K562 (cell line): ENCODE data around the gene PHF20. TPM values are rescaled to one million over a fixed set of nuclear protein-coding genes. Genes with fewer than 3 reads are reported as not detected.
"Not testable (repeated sequence)": the region's sequence is repeated elsewhere in the genome, so short reads cannot be mapped to it uniquely, and the experiment has no call there.

Experiments
- ATAC-seq: fragments of 200-7000 bp; cut with Tn5 transposase; 3 replicates; pipeline ENCODE4 v1.9.1; 2020; ENCODE audit warnings: moderate library complexity
- BruUV-seq: library from RNA; stranded (reverse); fragments of 400-500 nt; replicated peaks from 2 replicates; lab custom pipeline; 2021; lab: Mats Ljungman, UMichigan
- CTCF ChIA-PET: fragments of 300-600 bp; formaldehyde crosslinking; extraction: SDS; loops from one replicate; lab custom pipeline; 2021; ENCODE audit warnings: low intra/inter-chr PET ratio; lab: Yijun Ruan, JAX
- POLR2A ChIA-PET: fragments of 300-600, 350-650 bp; sonication (Branson Sonifier 250); formaldehyde crosslinking; extraction: SDS; loops from one replicate; lab custom pipeline; 2021; ENCODE audit warnings: antibody characterized with exemption, inconsistent platforms; lab: Yijun Ruan, JAX
- DNase-seq, 4 experiments: peaks; one replicate each; pipeline versions ENCODE4 v3.0.0 to v3.0.0-alpha.2; 2011 to 2018; ENCODE audit warnings: low spot score in 3 of 4, mixed read lengths in 3 of 4; ENCODE audit errors: extremely low read depth in 1 of 4
- FAIRE-seq: peaks from 2 replicates; lab custom pipeline; 2011; peaks lifted over from hg19 to GRCh38; lab: Jason Lieb, UNC
- H2AFZ ChIP-seq: 2 replicates; pipeline ENCODE4 v1.6.0; 2011; ENCODE audit warnings: low read depth, low read length, control low read depth, inconsistent platforms
- H3K27ac ChIP-seq: fragments of 200-600 bp; 3 replicates; pipeline ENCODE4 v1.8.0; 2011; ENCODE audit warnings: low read depth, mild to moderate bottlenecking, control low read depth, inconsistent platforms, low read length, moderate library complexity, mixed read lengths; ENCODE audit errors: extremely low read depth
- H3K27me3 ChIP-seq, 2 experiments: fragments of 300-600 bp in 1 of 2; 2 replicates in 1 of 2; 3 replicates in 1 of 2; pipeline versions ENCODE4 v1.6.0 to v1.8.0; 2011; ENCODE audit warnings: inconsistent platforms in 2 of 2, low read length in 2 of 2, mild to moderate bottlenecking in 1 of 2, mixed read lengths in 1 of 2, moderate library complexity in 1 of 2; ENCODE audit not compliant: control insufficient read depth in 2 of 2, insufficient read depth in 2 of 2
- H3K36me3 ChIP-seq: fragments of 300-600 bp; 3 replicates; pipeline ENCODE4 v1.8.0; 2011; ENCODE audit warnings: mild to moderate bottlenecking, low read length, inconsistent platforms; ENCODE audit not compliant: control insufficient read depth, insufficient read depth
- H3K4me1 ChIP-seq, 2 experiments: fragments of 200-600 bp in 1 of 2; replicated peaks in 1 of 2; 2 replicates in 1 of 2; 3 replicates in 1 of 2; pipeline versions ENCODE4 v1.5.1 to v1.8.0; 2011; ENCODE audit warnings: inconsistent platforms in 2 of 2, low read length in 2 of 2, mild to moderate bottlenecking in 1 of 2, mixed read lengths in 1 of 2, moderate library complexity in 1 of 2; ENCODE audit not compliant: control insufficient read depth in 2 of 2, insufficient read depth in 2 of 2
- H3K4me2 ChIP-seq: 2 replicates; pipeline ENCODE4 v1.6.1; 2011; ENCODE audit warnings: low read length, control low read depth, inconsistent platforms, mixed read lengths; ENCODE audit not compliant: insufficient read depth
- H3K4me3 ChIP-seq: fragments of 200-600 bp; sonication (generic), shearing (Covaris generic); 2 replicates; pipeline ENCODE4 v1.5.1; 2016; ENCODE audit warnings: control low read depth, inconsistent platforms
- H3K79me2 ChIP-seq: fragments of 200-600 bp; 3 replicates; pipeline ENCODE4 v1.8.0; 2011; ENCODE audit warnings: low read length, inconsistent platforms; ENCODE audit not compliant: control insufficient read depth, insufficient read depth
- H3K9ac ChIP-seq, 2 experiments: 2 replicates each; pipeline versions ENCODE4 v1.6.0 to v1.6.1; 2011; ENCODE audit warnings: low read depth in 2 of 2, low read length in 2 of 2, control low read depth in 1 of 2, inconsistent platforms in 1 of 2, mild to moderate bottlenecking in 1 of 2, mixed read lengths in 1 of 2; ENCODE audit not compliant: insufficient read depth in 1 of 2
- H3K9me1 ChIP-seq: one replicate; pipeline ENCODE4 v1.6.0; 2011; ENCODE audit warnings: inconsistent platforms, mild to moderate bottlenecking, low read length, moderate library complexity; ENCODE audit not compliant: control insufficient read depth, insufficient read depth
- H3K9me3 ChIP-seq: replicated peaks from 2 replicates; pipeline ENCODE4 v1.5.1; 2011; ENCODE audit warnings: low read depth, low read length, inconsistent platforms; ENCODE audit not compliant: control insufficient read depth, insufficient read depth
- H4K20me1 ChIP-seq: replicated peaks from 2 replicates; pipeline ENCODE4 v1.6.1; 2011; ENCODE audit warnings: low read length, inconsistent platforms, mixed read lengths; ENCODE audit not compliant: control insufficient read depth, insufficient read depth
- ADNP ChIP-seq: fragments of 200-800 bp; sonication (Bioruptor generic); IDR thresholded peaks from 2 replicates; pipeline ENCODE4 v1.6.1; 2016; ENCODE audit warnings: missing genetic modification characterization, missing compliant biosample characterization
- BRD9 ChIP-seq: fragments of 450-650 bp; IDR thresholded peaks from 2 replicates; pipeline ENCODE4 v1.6.1; 2018; ENCODE audit warnings: low read depth; ENCODE audit not compliant: partially characterized antibody
- CHD4 ChIP-seq: fragments of 200-600 bp; sonication (generic); IDR thresholded peaks from 3 replicates; pipeline ENCODE4 v1.6.1; 2012; ENCODE audit warnings: low read depth, mild to moderate bottlenecking, mixed read lengths, low read length, inconsistent platforms; ENCODE audit not compliant: insufficient read depth, insufficient replicate concordance, poor library complexity, severe bottlenecking
- COPS2 ChIP-seq: fragments of 450-650 bp; conservative IDR thresholded peaks from 2 replicates; pipeline ENCODE4 v1.6.1; 2016; ENCODE audit warnings: mild to moderate bottlenecking, moderate library complexity
- CREM ChIP-seq: IDR thresholded peaks from 2 replicates; pipeline ENCODE4 v1.6.1; 2014; ENCODE audit warnings: antibody characterized with exemption, low read depth
- HOXB6 ChIP-seq: fragments of 250-450 bp; sonication (Bioruptor Pico); IDR thresholded peaks from 2 replicates; pipeline ENCODE4 v1.5.1; 2022; ENCODE audit warnings: mild to moderate bottlenecking, borderline replicate concordance
- NUFIP1 ChIP-seq: fragments of 450-650 bp; IDR thresholded peaks from 2 replicates; pipeline ENCODE4 v1.6.1; 2018; ENCODE audit not compliant: partially characterized antibody
- RB1 ChIP-seq: fragments of 450-650 bp; IDR thresholded peaks from 2 replicates; pipeline ENCODE4 v1.6.1; 2017; ENCODE audit warnings: low read depth, mild to moderate bottlenecking
- RUNX1 ChIP-seq: sonication (generic); IDR thresholded peaks from 2 replicates; pipeline ENCODE4 v1.6.1; 2016; ENCODE audit warnings: antibody characterized with exemption, low read depth
- SMARCE1 ChIP-seq: fragments of 450-650 bp; IDR thresholded peaks from 2 replicates; pipeline ENCODE4 v1.7.1; 2016; ENCODE audit warnings: mild to moderate bottlenecking
- TOE1 ChIP-seq, 2 experiments: fragments of 450-650 bp in 1 of 2; sonication (generic) in 1 of 2; formaldehyde crosslinking in 1 of 2; IDR thresholded peaks; 2 replicates each; pipeline versions ENCODE4 v1.7.1 to v1.8.0; 2016 to 2022; ENCODE audit warnings: borderline replicate concordance in 2 of 2, mild to moderate bottlenecking in 2 of 2, antibody characterized with exemption in 1 of 2, inconsistent platforms in 1 of 2, low read depth in 1 of 2, missing genetic modification reagents in 1 of 2, moderate library complexity in 1 of 2
- ZNF232 ChIP-seq: sonication (generic); formaldehyde crosslinking; IDR thresholded peaks from 2 replicates; pipeline ENCODE4 v1.8.0; 2022; ENCODE audit warnings: mild to moderate bottlenecking, missing genetic modification reagents
- WGBS: fragments of 100-300 bp; shearing (Covaris generic); methylation state at CpG from one replicate; pipeline ENCODE4 v1.1.6; 2016; ENCODE audit warnings: low coverage, mixed read lengths; ENCODE audit not compliant: insufficient coverage; ENCODE audit errors: missing lambda C conversion rate; 5-methylcytosine and 5-hydroxymethylcytosine counted together
- in situ Hi-C: fragments of 300-500 bp; cut with MboI; formaldehyde crosslinking; loops from 4 replicates; pipeline ENCODE4 v1.15.0; 2018; ENCODE audit warnings: inconsistent platforms, mixed read lengths
- intact Hi-C: fragments of 100-400 bp; cut with micrococcal nuclease; formaldehyde crosslinking; loops from 2 replicates; pipeline ENCODE4 v1.14.2; 2022
- polyA plus RNA-seq, 8 experiments: library from polyadenylated mRNA; depleted of rRNA in 4 of 8; stranded (reverse) in 5 of 8; unstranded in 3 of 8; fragments of >200 nt; fragmentation: Nextera tagmentation in 2 of 8; fragmentation: Illumina TruSeq in 1 of 8; extraction: Ambion mirVana in 2 of 8; extraction: Trizol in 1 of 8; gene quantifications; 2 replicates each; pipeline versions ENCODE4 v1.2.1 to v1.2.3, GENCODE V29; 2011 to 2014; ENCODE audit warnings: inconsistent platforms in 1 of 8, missing spikeins in 1 of 8
- total RNA-seq, 7 experiments: library from RNA; depleted of rRNA in 6 of 7; stranded (reverse); fragments of >200 nt in 6 of 7; fragmentation: Illumina TruSeq in 2 of 7; extraction: Trizol in 2 of 7; gene quantifications; 2 replicates each; pipeline versions ENCODE4 v1.2.1 to v1.2.3, GENCODE V29; 2011 to 2021; ENCODE audit warnings: low replicate concordance in 1 of 7
- TF ChIP-seq, protein P1 (sequence below): sonication (generic); IDR thresholded peaks from 2 replicates; pipeline ENCODE4 v1.6.1; 2016
- TF ChIP-seq, protein P2 (sequence below): fragments of 250-450 bp; sonication (Bioruptor Pico); IDR thresholded peaks from 2 replicates; pipeline ENCODE4 v1.8.0; 2021; ENCODE audit warnings: mild to moderate bottlenecking, moderate library complexity

Gene PHF20
- total and polyA plus RNA-seq, 9 of the 15 experiments (the other 6 are each of a cell fraction or from before 2014, with no cell fraction given) = 49.9 to 196 (median 70.7) TPM

DNA sequence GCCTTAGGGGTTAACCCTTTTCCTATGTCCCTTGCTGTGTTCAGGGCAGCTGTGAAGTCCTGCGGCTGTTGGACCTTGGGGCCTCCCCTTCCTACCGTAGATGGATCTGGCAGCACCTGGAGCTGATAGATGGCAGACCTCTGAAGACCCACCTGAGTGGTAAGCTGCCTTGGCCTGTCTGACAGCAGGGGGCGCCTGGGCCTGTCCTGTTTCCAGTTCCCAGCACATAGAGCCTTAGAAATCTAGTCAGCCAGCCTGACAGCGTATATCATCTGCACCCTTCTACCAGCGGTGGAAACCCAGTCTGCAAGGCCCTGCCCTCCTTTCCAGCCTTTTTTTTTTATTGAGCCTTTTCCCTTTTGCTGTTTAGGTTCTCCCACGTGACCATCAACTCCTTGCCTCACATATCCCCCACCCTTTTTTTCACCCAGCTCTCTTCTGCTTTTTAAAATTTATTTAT lies 223.2 kb downstream of the PHF20 start (continued):
- TF ChIP-seq, protein P1, sequence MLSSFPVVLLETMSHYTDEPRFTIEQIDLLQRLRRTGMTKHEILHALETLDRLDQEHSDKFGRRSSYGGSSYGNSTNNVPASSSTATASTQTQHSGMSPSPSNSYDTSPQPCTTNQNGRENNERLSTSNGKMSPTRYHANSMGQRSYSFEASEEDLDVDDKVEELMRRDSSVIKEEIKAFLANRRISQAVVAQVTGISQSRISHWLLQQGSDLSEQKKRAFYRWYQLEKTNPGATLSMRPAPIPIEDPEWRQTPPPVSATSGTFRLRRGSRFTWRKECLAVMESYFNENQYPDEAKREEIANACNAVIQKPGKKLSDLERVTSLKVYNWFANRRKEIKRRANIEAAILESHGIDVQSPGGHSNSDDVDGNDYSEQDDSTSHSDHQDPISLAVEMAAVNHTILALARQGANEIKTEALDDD = peak; percentile 64
- TF ChIP-seq SMARCE1 (no peak), RB1 (peak; percentile 12; the same call in 1 of the 2 replicates), NUFIP1 (no peak), CHD4 (no peak), ZNF232 (CRISPR knock-in tag) (no peak), HOXB6 (CRISPR knock-in tag) (no peak), ADNP (no peak), TOE1 (IDR thresholded peaks at IDR 0.05; ENCODE audit: borderline replicate concordance) (peak; percentile 51; the same call in 1 of the 2 replicates), TOE1 (CRISPR knock-in tag; IDR thresholded peaks at IDR 0.05; ENCODE audit: borderline replicate concordance, low read depth) (no peak), CREM (no peak), COPS2 (no peak), BRD9 (no peak), RUNX1 (no peak)
- TF ChIP-seq, protein P2, sequence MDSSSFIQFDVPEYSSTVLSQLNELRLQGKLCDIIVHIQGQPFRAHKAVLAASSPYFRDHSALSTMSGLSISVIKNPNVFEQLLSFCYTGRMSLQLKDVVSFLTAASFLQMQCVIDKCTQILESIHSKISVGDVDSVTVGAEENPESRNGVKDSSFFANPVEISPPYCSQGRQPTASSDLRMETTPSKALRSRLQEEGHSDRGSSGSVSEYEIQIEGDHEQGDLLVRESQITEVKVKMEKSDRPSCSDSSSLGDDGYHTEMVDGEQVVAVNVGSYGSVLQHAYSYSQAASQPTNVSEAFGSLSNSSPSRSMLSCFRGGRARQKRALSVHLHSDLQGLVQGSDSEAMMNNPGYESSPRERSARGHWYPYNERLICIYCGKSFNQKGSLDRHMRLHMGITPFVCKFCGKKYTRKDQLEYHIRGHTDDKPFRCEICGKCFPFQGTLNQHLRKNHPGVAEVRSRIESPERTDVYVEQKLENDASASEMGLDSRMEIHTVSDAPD (CRISPR knock-in tag) = no peak
- TF ChIP-seq, all 486 proteins: peak for 36

DNA sequence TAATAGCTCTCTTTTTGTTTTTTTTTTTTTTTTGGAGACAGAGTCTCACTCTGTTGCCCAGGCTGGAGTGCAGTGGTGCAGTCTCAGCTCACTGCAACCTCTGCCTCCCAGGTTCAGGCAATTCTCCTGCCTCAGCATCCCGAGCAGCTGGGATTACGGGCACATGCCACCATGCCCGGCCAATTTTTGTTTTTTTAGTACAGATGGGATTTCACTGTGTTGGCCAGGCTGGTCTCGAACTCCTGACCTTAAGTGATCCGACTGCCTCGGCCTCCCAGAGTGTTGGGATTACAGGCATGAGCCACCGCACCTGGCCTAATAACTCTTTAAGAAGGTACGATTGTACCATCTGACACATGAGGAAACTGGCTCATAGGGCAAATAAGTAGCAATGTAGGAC lies 224.7 kb downstream of the PHF20 start:
- H3K36me3 ChIP-seq, H3K9ac ChIP-seq, H3K27ac ChIP-seq, H3K4me3 ChIP-seq, H3K9me1 ChIP-seq, ATAC-seq, H4K20me1 ChIP-seq, H3K79me2 ChIP-seq, DNase-seq, BruUV-seq, H3K4me2 ChIP-seq, FAIRE-seq, H3K9me3 ChIP-seq, H2AFZ ChIP-seq, H3K27me3 ChIP-seq: not testable (repeated sequence)
- peaks cover 0 to 11% of the 10 kb centered on the region in 2 experiments; a peak in 4 of 5 replicates for H3K4me1 ChIP-seq
- ChIA-PET CTCF (interaction anchor here (7.9 kb wide), 1 partner anchor 141 kb away, joined by 205 read pairs; no protein-coding TSS in a partner anchor), POLR2A (interaction anchor here (1.0 to 3.2 kb wide), 3 partner anchors 142 to 179 kb away, joined by 3 to 13 read pairs (median 3); no protein-coding TSS in a partner anchor)
- 61% methylated on average over 8 of the region's 8 CpGs for WGBS
- intact Hi-C loops = loop anchor here (5.0 kb wide), 2 partner anchors 56 to 441 kb away; no protein-coding TSS in a partner anchor
- in situ Hi-C loops = loop anchor here (5.0 to 25.0 kb wide), 2 partner anchors 141 to 441 kb away; no protein-coding TSS in a partner anchor
